ENCODE data around the gene ZNF335. TPM values are rescaled to one million over a fixed set of nuclear protein-coding genes. Genes with fewer than 3 reads are reported as not detected.

The ZNF335 gene
- total RNA-seq, 4 donors from 2014 or later: 14.5 to 29.1 (median 19.7) TPM

DNA sequence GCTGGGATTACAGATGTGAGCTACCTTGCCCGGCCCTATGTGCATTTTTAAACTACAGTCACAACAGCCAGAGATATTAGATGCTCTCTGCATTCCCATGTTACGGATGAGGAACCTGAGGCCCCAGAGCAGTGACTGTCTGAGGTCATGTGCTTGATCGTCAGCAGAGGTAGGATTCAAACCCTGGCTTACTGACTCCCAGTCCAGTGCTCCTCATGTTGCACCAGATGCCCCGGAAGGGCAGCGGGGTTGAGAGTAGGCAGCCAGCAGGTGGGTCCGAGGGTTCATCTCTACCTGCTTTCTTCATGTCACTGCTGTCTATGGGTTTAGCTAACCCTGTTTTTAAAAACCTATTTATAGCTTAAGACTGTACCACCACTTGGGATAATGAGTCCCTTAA, 9.3 kb upstream of the ZNF335 start:
- TF ChIP-seq, protein P1, sequence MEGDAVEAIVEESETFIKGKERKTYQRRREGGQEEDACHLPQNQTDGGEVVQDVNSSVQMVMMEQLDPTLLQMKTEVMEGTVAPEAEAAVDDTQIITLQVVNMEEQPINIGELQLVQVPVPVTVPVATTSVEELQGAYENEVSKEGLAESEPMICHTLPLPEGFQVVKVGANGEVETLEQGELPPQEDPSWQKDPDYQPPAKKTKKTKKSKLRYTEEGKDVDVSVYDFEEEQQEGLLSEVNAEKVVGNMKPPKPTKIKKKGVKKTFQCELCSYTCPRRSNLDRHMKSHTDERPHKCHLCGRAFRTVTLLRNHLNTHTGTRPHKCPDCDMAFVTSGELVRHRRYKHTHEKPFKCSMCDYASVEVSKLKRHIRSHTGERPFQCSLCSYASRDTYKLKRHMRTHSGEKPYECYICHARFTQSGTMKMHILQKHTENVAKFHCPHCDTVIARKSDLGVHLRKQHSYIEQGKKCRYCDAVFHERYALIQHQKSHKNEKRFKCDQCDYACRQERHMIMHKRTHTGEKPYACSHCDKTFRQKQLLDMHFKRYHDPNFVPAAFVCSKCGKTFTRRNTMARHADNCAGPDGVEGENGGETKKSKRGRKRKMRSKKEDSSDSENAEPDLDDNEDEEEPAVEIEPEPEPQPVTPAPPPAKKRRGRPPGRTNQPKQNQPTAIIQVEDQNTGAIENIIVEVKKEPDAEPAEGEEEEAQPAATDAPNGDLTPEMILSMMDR (IDR thresholded peaks at IDR 0.05): no peak
- DNase-seq (ENCODE audit: low spot score) (no peak), ATAC-seq (ENCODE audit: low FRiP score) (no peak)

GRCh38 chr20:45976086-45976485, 4.1 kb upstream of the ZNF335 start:
- DNase-seq (ENCODE audit: low spot score) (no peak), ATAC-seq (ENCODE audit: low FRiP score) (no peak)
- TF ChIP-seq, protein P1 (IDR thresholded peaks at IDR 0.05): no peak

- no peak for ATAC-seq (ENCODE audit: low FRiP score)
- TF ChIP-seq, protein P1 (IDR thresholded peaks at IDR 0.05): no peak
- no peak for DNase-seq (ENCODE audit: low spot score)
Measured at GRCh38 chr20:45975686-45976085, 3.7 kb upstream of the ZNF335 start.

DNA sequence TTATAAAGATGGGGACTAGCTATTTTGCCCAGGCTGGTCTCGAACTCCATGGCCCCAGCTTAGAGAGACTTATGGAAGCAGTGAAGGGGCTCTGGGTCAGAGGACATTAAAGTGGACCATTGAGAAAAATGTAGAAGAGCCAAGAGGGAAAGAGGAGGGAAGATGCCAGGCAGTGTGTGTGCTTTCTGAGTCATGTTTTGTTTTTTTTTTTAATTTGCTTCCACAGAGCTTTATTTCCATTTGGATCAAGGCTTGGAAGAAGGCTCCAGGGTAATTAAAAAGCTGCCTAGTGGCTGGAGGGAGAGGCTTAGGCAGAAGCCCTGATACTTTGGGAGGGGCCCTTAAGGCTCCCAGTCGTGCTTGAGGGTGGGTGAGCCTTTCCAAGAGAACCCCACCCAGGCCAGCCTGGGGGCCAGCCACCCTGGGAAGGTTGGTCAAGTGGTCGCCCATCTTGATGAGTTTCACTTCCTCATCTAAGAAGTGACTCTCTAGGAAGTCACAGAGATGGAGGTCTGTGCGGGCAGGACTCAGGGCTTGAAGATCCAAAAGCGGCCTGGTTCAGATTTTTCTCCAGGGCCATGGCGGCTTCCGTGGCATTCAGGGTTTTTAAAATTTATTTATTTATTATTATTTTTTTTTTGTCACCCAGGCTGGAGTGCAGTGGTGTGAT, 3.0 kb upstream of the ZNF335 start:
- DNase-seq (ENCODE audit: low spot score): no peak
- ATAC-seq (ENCODE audit: low FRiP score): no peak
- TF ChIP-seq, protein P1 (IDR thresholded peaks at IDR 0.05): no peak

DNA sequence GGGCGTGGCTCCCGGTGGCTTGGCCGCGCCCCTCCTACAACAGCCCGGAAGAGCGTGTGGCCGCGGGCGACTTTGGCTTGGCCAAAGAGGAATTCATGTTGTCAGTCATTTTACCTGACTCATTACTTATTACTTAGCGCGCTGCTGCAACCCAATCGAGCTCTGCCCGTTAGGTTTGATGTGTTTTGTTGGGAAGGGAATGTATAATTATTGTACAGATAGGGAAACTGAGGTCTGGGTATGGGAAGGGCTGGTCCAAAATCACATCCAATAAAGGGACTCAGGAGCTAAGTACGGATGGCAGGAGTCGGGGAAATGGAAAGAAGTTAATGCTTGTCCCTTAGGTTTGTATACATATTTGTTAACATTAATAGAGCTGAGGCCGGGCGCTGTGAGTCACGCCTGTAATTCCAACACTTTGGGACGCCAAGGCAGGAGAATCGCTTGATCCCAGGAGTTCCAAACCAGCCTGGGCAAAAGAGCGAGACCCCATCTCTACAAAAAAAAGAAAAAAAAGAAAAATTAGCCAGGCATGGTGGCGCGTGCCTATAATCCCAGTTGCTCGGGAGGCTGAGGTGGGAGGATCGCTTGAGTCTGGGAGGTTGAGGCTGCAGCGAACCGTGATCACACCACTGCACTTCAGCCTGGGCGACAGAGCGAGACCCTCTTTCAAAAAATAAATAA, 639 bp upstream of the ZNF335 start:
- ATAC-seq (ENCODE audit: low FRiP score): no peak
- DNase-seq (ENCODE audit: low spot score): no peak
- TF ChIP-seq, protein P1 (IDR thresholded peaks at IDR 0.05): no peak

DNA sequence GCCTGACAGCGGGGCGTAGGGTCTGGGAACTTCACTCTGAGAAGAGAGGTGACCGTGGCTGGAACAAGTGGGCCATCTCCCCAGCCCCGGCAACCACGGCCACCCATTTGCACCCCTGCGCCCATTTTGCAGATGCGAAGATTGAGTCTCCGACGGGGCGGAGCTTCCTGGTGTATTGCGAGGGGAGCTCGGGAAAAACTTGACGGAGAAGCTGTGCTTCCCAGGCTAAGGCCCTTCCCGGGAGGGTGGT, 653 bp downstream of the ZNF335 start:
- DNase-seq (ENCODE audit: low spot score) (no peak), ATAC-seq (ENCODE audit: low FRiP score) (no peak)
- TF ChIP-seq, protein P1 (IDR thresholded peaks at IDR 0.05): no peak
